Measurements from ENCODE around the gene COL5A1.

The COL5A1 gene

GRCh38 chr9:134734270-134734669 lies 92.7 kb downstream of the COL5A1 start:
- H3K36me3 ChIP-seq (ENCODE audit: insufficient read depth, low read length): no peaks in the 10 kb centered on the region
- H3K27me3 ChIP-seq (ENCODE audit: insufficient read depth, low read length, poor library complexity): no peaks in the 10 kb centered on the region
- H2AFZ ChIP-seq (ENCODE audit: low read depth, low read length): no peak overlapping the region
- no peak overlapping the region for H3K4me3 ChIP-seq (ENCODE audit: low read depth in 1 of 2, low read length in 2 of 2)
- H3K4me2 ChIP-seq (ENCODE audit: insufficient read depth, low read length): no peak overlapping the region
- H3K9ac ChIP-seq (ENCODE audit: low read depth, low read length): no peak overlapping the region
- peaks cover under 1% of the 10 kb centered on the region for H3K9me3 ChIP-seq (ENCODE audit: insufficient read depth, low read length, severe bottlenecking)
- no peaks in the 10 kb centered on the region; the same call in 1 of the 2 replicates for H4K20me1 ChIP-seq (ENCODE audit: insufficient read depth, low read length)
- no peak overlapping the region for H3K27ac ChIP-seq (ENCODE audit: low read length)
- TF ChIP-seq EZH2 (IDR thresholded peaks at IDR 0.05; ENCODE audit: borderline replicate concordance, low read depth, low read length, severe bottlenecking) (no peak), CTCF (IDR thresholded peaks at IDR 0.05; ENCODE audit: borderline replicate concordance, extremely low read depth, low read length, poor library complexity, severe bottlenecking) (no peak)
- ATAC-seq (ENCODE audit: insufficient read depth, low read depth) (no peak), DNase-seq (no peak)
- no peaks in the 10 kb centered on the region for H3K4me1 ChIP-seq (ENCODE audit: insufficient read depth, low read length)
- H3K79me2 ChIP-seq (ENCODE audit: insufficient read depth, low read length): no peaks in the 10 kb centered on the region

- H3K27me3 ChIP-seq (ENCODE audit: insufficient read depth, low read length, poor library complexity): no peaks in the 10 kb centered on the region
- ATAC-seq (ENCODE audit: insufficient read depth, low read depth): no peak
Measured at GRCh38 chr9:134735441-134736175, 94.0 kb downstream of the COL5A1 start.

GRCh38 chr9:134736791-134737497 lies 95.3 kb downstream of the COL5A1 start:
- Histone ChIP-seq H3K79me2 (ENCODE audit: insufficient read depth, low read length) (no peaks in the 10 kb centered on the region), H3K4me2 (ENCODE audit: insufficient read depth, low read length) (no peak overlapping the region), H3K36me3 (ENCODE audit: insufficient read depth, low read length) (no peaks in the 10 kb centered on the region), H3K4me1 (ENCODE audit: insufficient read depth, low read length) (no peaks in the 10 kb centered on the region), H3K4me3 (ENCODE audit: low read depth in 1 of 2, low read length in 2 of 2) (no peak overlapping the region), H2AFZ (ENCODE audit: low read depth, low read length) (no peak overlapping the region), H3K9me3 (ENCODE audit: insufficient read depth, low read length, severe bottlenecking) (no peaks in the 10 kb centered on the region), H4K20me1 (ENCODE audit: insufficient read depth, low read length) (no peaks in the 10 kb centered on the region; the same call in 1 of the 2 replicates), H3K27me3 (ENCODE audit: insufficient read depth, low read length, poor library complexity) (no peaks in the 10 kb centered on the region), H3K27ac (ENCODE audit: low read length) (no peak overlapping the region), H3K9ac (ENCODE audit: low read depth, low read length) (no peak overlapping the region)
- ATAC-seq (ENCODE audit: insufficient read depth, low read depth): no peak
- DNase-seq: no peak
- no peak for TF ChIP-seq CTCF (IDR thresholded peaks at IDR 0.05; ENCODE audit: borderline replicate concordance, extremely low read depth, low read length, poor library complexity, severe bottlenecking)
- TF ChIP-seq EZH2 (IDR thresholded peaks at IDR 0.05; ENCODE audit: borderline replicate concordance, low read depth, low read length, severe bottlenecking): no peak

More at GRCh38 chr9:134735441-134736175, 94.0 kb downstream of the COL5A1 start:
- no peak overlapping the region for H2AFZ ChIP-seq (ENCODE audit: low read depth, low read length)
- H4K20me1 ChIP-seq (ENCODE audit: insufficient read depth, low read length): no peaks in the 10 kb centered on the region; the same call in 1 of the 2 replicates
- no peak overlapping the region for H3K27ac ChIP-seq (ENCODE audit: low read length)
- DNase-seq: no peak
- H3K9me3 ChIP-seq (ENCODE audit: insufficient read depth, low read length, severe bottlenecking): no peaks in the 10 kb centered on the region
- no peaks in the 10 kb centered on the region for H3K4me1 ChIP-seq (ENCODE audit: insufficient read depth, low read length)
- no peak overlapping the region for H3K9ac ChIP-seq (ENCODE audit: low read depth, low read length)
- H3K79me2 ChIP-seq (ENCODE audit: insufficient read depth, low read length): no peaks in the 10 kb centered on the region
- H3K36me3 ChIP-seq (ENCODE audit: insufficient read depth, low read length): no peaks in the 10 kb centered on the region
- no peak overlapping the region for H3K4me3 ChIP-seq (ENCODE audit: low read depth in 1 of 2, low read length in 2 of 2)
- TF ChIP-seq CTCF (IDR thresholded peaks at IDR 0.05; ENCODE audit: borderline replicate concordance, extremely low read depth, low read length, poor library complexity, severe bottlenecking): no peak
- TF ChIP-seq EZH2 (IDR thresholded peaks at IDR 0.05; ENCODE audit: borderline replicate concordance, low read depth, low read length, severe bottlenecking): no peak
- H3K4me2 ChIP-seq (ENCODE audit: insufficient read depth, low read length): no peak overlapping the region

Measured in DND-41 (cell line).